ENCODE measurements around the gene STS. TPM values are rescaled to one million over a fixed set of nuclear protein-coding genes. Genes with fewer than 3 reads are reported as not detected.

The STS gene
- total and polyA plus RNA-seq, 2 experiments from 2014 or later = 0.44 to 1.7 TPM

DNA sequence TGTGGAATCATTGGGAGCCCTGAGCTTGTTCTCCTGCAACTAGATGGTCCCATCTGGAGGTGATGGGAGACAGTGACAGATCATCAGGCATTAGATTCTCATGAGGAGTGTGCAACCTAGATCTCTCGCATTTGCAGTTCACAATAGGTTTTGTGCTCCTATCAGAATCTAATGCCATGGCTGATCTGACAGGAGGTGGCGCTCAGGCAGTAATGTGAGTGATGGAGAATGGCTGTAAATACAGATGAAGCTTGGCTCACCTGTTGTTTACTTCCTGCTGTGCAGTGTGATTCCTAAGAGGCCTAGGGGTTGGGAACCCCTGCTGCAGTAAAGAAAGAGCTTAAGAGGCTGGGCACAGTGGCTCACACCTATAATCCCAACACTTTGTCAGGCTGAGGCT, 42.6 kb downstream of the STS start:
- H3K4me3 ChIP-seq = no peak overlapping the region
- no peaks in the 10 kb centered on the region for H3K36me3 ChIP-seq (ENCODE audit: insufficient read depth)
- H3K36me3 Mint-ChIP-seq (ENCODE audit: low read depth) = peaks cover 5% of the 10 kb centered on the region; the same call in 2 of the 3 replicates
- no peak overlapping the region for H3K4me3 Mint-ChIP-seq
- no peak for ATAC-seq
- H4K20me1 ChIP-seq (replicated peaks; ENCODE audit: insufficient read depth) = no peaks in the 10 kb centered on the region
- no peaks in the 10 kb centered on the region for H3F3A ChIP-seq (replicated peaks; ENCODE audit: low read depth)
- H3K27ac Mint-ChIP-seq = no peak overlapping the region
- H2AFZ ChIP-seq = no peak overlapping the region
- no peak overlapping the region for H3K27ac ChIP-seq (ENCODE audit: low read depth)
- H3K27me3 Mint-ChIP-seq (ENCODE audit: insufficient read depth, low read depth, poor library complexity) = peaks cover 3% of the 10 kb centered on the region
- no peak overlapping the region for H3K4me2 ChIP-seq
- peaks cover 5% of the 10 kb centered on the region for H3K9me3 Mint-ChIP-seq
- H3K79me2 ChIP-seq (replicated peaks; ENCODE audit: insufficient read depth) = no peaks in the 10 kb centered on the region
- DNase-seq (ENCODE audit: low spot score) = no peak
- no peaks in the 10 kb centered on the region for H3K4me1 Mint-ChIP-seq
- no peaks in the 10 kb centered on the region for H3K27me3 ChIP-seq (ENCODE audit: insufficient read depth)
- no peaks in the 10 kb centered on the region for H3K9me2 ChIP-seq (ENCODE audit: insufficient read depth)
- no peak for TF ChIP-seq NANOG (IDR thresholded peaks at IDR 0.05; ENCODE audit: borderline replicate concordance)
- no peak for TF ChIP-seq EZH2 (IDR thresholded peaks at IDR 0.05; ENCODE audit: low read depth, unreplicated experiment)
- TF ChIP-seq, protein P1, sequence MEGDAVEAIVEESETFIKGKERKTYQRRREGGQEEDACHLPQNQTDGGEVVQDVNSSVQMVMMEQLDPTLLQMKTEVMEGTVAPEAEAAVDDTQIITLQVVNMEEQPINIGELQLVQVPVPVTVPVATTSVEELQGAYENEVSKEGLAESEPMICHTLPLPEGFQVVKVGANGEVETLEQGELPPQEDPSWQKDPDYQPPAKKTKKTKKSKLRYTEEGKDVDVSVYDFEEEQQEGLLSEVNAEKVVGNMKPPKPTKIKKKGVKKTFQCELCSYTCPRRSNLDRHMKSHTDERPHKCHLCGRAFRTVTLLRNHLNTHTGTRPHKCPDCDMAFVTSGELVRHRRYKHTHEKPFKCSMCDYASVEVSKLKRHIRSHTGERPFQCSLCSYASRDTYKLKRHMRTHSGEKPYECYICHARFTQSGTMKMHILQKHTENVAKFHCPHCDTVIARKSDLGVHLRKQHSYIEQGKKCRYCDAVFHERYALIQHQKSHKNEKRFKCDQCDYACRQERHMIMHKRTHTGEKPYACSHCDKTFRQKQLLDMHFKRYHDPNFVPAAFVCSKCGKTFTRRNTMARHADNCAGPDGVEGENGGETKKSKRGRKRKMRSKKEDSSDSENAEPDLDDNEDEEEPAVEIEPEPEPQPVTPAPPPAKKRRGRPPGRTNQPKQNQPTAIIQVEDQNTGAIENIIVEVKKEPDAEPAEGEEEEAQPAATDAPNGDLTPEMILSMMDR (conservative IDR thresholded peaks at IDR 0.05; ENCODE audit: low read depth in 2 of 2) = peak in 1 of 2 experiments; percentile 26; a peak in 1 of 4 replicates
- H3K4me1 ChIP-seq (ENCODE audit: insufficient read depth) = no peaks in the 10 kb centered on the region

DNA sequence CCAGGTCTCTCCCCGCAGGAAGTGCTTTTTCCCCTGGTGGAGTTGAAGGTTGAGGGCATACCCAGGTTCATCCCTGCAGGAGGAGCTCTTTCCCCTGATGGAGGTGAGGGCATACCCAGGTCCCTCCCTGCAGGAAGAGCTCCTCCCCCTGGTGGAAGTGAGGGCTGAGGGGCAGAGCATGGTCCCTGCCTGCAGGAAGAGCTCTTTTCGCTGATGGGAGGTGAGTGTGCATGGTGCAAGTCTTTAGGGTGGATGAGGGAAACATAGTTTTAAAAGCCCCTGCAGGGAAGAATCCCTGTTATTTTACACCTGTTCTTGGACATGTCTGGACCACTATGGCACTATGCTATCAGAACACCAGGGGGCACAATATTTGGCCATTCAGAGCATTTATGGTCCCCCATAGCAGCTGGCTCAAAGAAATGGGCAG, 44.2 kb downstream of the STS start:
- Mint-ChIP-seq H3K4me1 (peaks cover 10% of the 10 kb centered on the region; the same call in 2 of the 3 replicates), H3K4me3 (no peak overlapping the region), H3K9me3 (peaks cover 5% of the 10 kb centered on the region), H3K36me3 (ENCODE audit: low read depth) (peaks cover 5% of the 10 kb centered on the region; the same call in 2 of the 3 replicates), H3K27me3 (ENCODE audit: insufficient read depth, low read depth, poor library complexity) (peaks cover 4% of the 10 kb centered on the region), H3K27ac (no peak overlapping the region)
- Histone ChIP-seq H3K4me3 (no peak overlapping the region), H4K20me1 (replicated peaks; ENCODE audit: insufficient read depth) (no peaks in the 10 kb centered on the region), H3K4me1 (ENCODE audit: insufficient read depth) (no peaks in the 10 kb centered on the region), H3K79me2 (replicated peaks; ENCODE audit: insufficient read depth) (no peaks in the 10 kb centered on the region), H3K27me3 (ENCODE audit: insufficient read depth) (no peaks in the 10 kb centered on the region), H3F3A (replicated peaks; ENCODE audit: low read depth) (no peaks in the 10 kb centered on the region), H2AFZ (no peak overlapping the region), H3K27ac (ENCODE audit: low read depth) (no peak overlapping the region), H3K4me2 (no peak overlapping the region), H3K9me2 (ENCODE audit: insufficient read depth) (no peaks in the 10 kb centered on the region), H3K36me3 (ENCODE audit: insufficient read depth) (no peaks in the 10 kb centered on the region)
- peak; percentile 81 for ATAC-seq
- peak; percentile 51 for DNase-seq (ENCODE audit: low spot score)
- TF ChIP-seq POLR2AphosphoS5 (IDR thresholded peaks at IDR 0.05; ENCODE audit: low read depth) = no peak
- TF ChIP-seq, protein P1 (conservative IDR thresholded peaks at IDR 0.05; ENCODE audit: low read depth in 2 of 2) = peak; percentile 55 to 65; a peak in 3 of 4 replicates

DNA sequence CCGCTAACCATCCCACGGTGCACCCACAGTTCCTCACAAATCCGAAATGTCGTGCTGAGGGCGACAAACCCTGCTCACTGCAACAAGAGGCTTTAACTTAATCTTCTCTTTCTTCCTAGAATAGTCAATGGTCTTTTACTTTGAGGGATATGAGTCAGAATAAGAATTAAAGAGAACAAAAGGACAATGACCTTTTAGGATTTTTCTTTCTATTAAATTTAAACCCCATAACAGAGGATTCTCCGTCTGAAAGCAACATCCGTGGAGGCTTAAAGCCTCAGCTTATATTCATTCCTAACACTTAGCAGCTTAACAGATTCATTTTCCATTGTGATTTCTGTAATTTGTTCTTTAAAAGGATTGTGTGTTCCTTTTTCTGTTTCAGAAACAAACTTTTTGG, 45.4 kb downstream of the STS start:
- H3F3A ChIP-seq (replicated peaks; ENCODE audit: low read depth) = no peaks in the 10 kb centered on the region
- Mint-ChIP-seq H3K27me3 (ENCODE audit: insufficient read depth, low read depth, poor library complexity) (peaks cover 4% of the 10 kb centered on the region), H3K9me3 (peaks cover 5% of the 10 kb centered on the region), H3K27ac (no peak overlapping the region), H3K4me3 (no peak overlapping the region), H3K4me1 (peaks cover 14% of the 10 kb centered on the region), H3K36me3 (ENCODE audit: low read depth) (peaks cover 5% of the 10 kb centered on the region; the same call in 2 of the 3 replicates)
- H3K79me2 ChIP-seq (replicated peaks; ENCODE audit: insufficient read depth) = no peaks in the 10 kb centered on the region
- no peak overlapping the region for H2AFZ ChIP-seq
- H3K4me1 ChIP-seq (ENCODE audit: insufficient read depth) = no peaks in the 10 kb centered on the region
- H3K4me2 ChIP-seq = no peak overlapping the region
- H3K9me2 ChIP-seq (ENCODE audit: insufficient read depth) = no peaks in the 10 kb centered on the region
- no peaks in the 10 kb centered on the region for H3K27me3 ChIP-seq (ENCODE audit: insufficient read depth)
- DNase-seq (ENCODE audit: low spot score) (no peak), ATAC-seq (no peak)
- H3K36me3 ChIP-seq (ENCODE audit: insufficient read depth) = no peaks in the 10 kb centered on the region
- no peaks in the 10 kb centered on the region for H4K20me1 ChIP-seq (replicated peaks; ENCODE audit: insufficient read depth)
- no peak overlapping the region for H3K4me3 ChIP-seq
- no peak overlapping the region for H3K27ac ChIP-seq (ENCODE audit: low read depth)
- no peak for TF ChIP-seq JUNB (IDR thresholded peaks at IDR 0.05; ENCODE audit: unreplicated experiment)
- TF ChIP-seq EZH2 (IDR thresholded peaks at IDR 0.05; ENCODE audit: low read depth, unreplicated experiment) = no peak
- TF ChIP-seq NANOG (IDR thresholded peaks at IDR 0.05; ENCODE audit: borderline replicate concordance) = no peak
- TF ChIP-seq, protein P2, sequence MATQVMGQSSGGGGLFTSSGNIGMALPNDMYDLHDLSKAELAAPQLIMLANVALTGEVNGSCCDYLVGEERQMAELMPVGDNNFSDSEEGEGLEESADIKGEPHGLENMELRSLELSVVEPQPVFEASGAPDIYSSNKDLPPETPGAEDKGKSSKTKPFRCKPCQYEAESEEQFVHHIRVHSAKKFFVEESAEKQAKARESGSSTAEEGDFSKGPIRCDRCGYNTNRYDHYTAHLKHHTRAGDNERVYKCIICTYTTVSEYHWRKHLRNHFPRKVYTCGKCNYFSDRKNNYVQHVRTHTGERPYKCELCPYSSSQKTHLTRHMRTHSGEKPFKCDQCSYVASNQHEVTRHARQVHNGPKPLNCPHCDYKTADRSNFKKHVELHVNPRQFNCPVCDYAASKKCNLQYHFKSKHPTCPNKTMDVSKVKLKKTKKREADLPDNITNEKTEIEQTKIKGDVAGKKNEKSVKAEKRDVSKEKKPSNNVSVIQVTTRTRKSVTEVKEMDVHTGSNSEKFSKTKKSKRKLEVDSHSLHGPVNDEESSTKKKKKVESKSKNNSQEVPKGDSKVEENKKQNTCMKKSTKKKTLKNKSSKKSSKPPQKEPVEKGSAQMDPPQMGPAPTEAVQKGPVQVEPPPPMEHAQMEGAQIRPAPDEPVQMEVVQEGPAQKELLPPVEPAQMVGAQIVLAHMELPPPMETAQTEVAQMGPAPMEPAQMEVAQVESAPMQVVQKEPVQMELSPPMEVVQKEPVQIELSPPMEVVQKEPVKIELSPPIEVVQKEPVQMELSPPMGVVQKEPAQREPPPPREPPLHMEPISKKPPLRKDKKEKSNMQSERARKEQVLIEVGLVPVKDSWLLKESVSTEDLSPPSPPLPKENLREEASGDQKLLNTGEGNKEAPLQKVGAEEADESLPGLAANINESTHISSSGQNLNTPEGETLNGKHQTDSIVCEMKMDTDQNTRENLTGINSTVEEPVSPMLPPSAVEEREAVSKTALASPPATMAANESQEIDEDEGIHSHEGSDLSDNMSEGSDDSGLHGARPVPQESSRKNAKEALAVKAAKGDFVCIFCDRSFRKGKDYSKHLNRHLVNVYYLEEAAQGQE (IDR thresholded peaks at IDR 0.05; ENCODE audit: unreplicated experiment) = no peak
- TF ChIP-seq, protein P3, sequence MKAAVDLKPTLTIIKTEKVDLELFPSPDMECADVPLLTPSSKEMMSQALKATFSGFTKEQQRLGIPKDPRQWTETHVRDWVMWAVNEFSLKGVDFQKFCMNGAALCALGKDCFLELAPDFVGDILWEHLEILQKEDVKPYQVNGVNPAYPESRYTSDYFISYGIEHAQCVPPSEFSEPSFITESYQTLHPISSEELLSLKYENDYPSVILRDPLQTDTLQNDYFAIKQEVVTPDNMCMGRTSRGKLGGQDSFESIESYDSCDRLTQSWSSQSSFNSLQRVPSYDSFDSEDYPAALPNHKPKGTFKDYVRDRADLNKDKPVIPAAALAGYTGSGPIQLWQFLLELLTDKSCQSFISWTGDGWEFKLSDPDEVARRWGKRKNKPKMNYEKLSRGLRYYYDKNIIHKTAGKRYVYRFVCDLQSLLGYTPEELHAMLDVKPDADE (IDR thresholded peaks at IDR 0.05) = no peak
- no peak for TF ChIP-seq CREB1 (CRISPR knock-in tag; IDR thresholded peaks at IDR 0.05; ENCODE audit: low read depth)
- TF ChIP-seq POLR2AphosphoS5 (IDR thresholded peaks at IDR 0.05; ENCODE audit: low read depth) = no peak

Data from GM23338 (cell line).